MCF 10A (cell line): ENCODE results near the gene CCDC38. TPM values are rescaled to one million over a fixed set of nuclear protein-coding genes. Genes with fewer than 3 reads are reported as not detected.

Source experiments
- BruUV-seq: library from RNA; stranded (reverse); fragments of 400-500 nt; replicated peaks from 2 replicates; lab custom pipeline; 2021; lab: Mats Ljungman, UMichigan
- CTCF ChIA-PET: fragments of 300-600 bp; sonication (Branson Sonifier 250); formaldehyde crosslinking; extraction: SDS; loops from one replicate; lab custom pipeline; 2021; ENCODE audit warnings: antibody characterized with exemption, inconsistent platforms; lab: Yijun Ruan, JAX
- POLR2A ChIA-PET: fragments of 300-600, 350-650 bp; sonication (Branson Sonifier 250); formaldehyde crosslinking; extraction: SDS; loops from one replicate; lab custom pipeline; 2020; ENCODE audit warnings: antibody characterized with exemption, inconsistent platforms; lab: Yijun Ruan, JAX
- DNase-seq: peaks from one replicate; pipeline ENCODE4 v3.0.0-alpha.2; 2018; ENCODE audit not compliant: unreplicated experiment
- H3K27ac Mint-ChIP-seq: one replicate; pipeline ENCODE4 v1.8.0; 2022; ENCODE audit warnings: mild to moderate bottlenecking, low read depth, mixed read lengths; ENCODE audit not compliant: unreplicated experiment
- H3K27me3 Mint-ChIP-seq: one replicate; pipeline ENCODE4 v1.8.0; 2022; ENCODE audit warnings: mixed read lengths; ENCODE audit not compliant: insufficient read depth, unreplicated experiment
- H3K36me3 Mint-ChIP-seq: one replicate; pipeline ENCODE4 v1.8.0; 2022; ENCODE audit warnings: mild to moderate bottlenecking, moderate library complexity, mixed read lengths; ENCODE audit not compliant: insufficient read depth, unreplicated experiment
- H3K4me1 Mint-ChIP-seq: one replicate; pipeline ENCODE4 v1.8.0; 2022; ENCODE audit warnings: mixed read lengths; ENCODE audit not compliant: insufficient read depth, unreplicated experiment
- H3K4me3 Mint-ChIP-seq: one replicate; pipeline ENCODE4 v1.8.0; 2022; ENCODE audit warnings: mild to moderate bottlenecking, moderate library complexity, mixed read lengths; ENCODE audit not compliant: unreplicated experiment
- H3K9me3 Mint-ChIP-seq: one replicate; pipeline ENCODE4 v1.8.0; 2022; ENCODE audit warnings: mixed read lengths; ENCODE audit not compliant: unreplicated experiment
- intact Hi-C: fragments of 100-400 bp; cut with micrococcal nuclease; formaldehyde crosslinking; loops from 2 replicates; pipeline ENCODE4 v1.14.1; 2022
- total RNA-seq: library from RNA; stranded (reverse); gene quantifications from 2 replicates; pipeline ENCODE4 v1.2.3, GENCODE V29; 2022
- TF ChIP-seq, protein P1 (sequence below): fragments of 200-600 bp; IDR thresholded peaks from one replicate; pipeline ENCODE4 v1.8.0; 2022; ENCODE audit warnings: antibody characterized with exemption, mild to moderate bottlenecking; ENCODE audit not compliant: unreplicated experiment

The CCDC38 gene
- total RNA-seq, 1 experiment from 2014 or later = not detected

DNA sequence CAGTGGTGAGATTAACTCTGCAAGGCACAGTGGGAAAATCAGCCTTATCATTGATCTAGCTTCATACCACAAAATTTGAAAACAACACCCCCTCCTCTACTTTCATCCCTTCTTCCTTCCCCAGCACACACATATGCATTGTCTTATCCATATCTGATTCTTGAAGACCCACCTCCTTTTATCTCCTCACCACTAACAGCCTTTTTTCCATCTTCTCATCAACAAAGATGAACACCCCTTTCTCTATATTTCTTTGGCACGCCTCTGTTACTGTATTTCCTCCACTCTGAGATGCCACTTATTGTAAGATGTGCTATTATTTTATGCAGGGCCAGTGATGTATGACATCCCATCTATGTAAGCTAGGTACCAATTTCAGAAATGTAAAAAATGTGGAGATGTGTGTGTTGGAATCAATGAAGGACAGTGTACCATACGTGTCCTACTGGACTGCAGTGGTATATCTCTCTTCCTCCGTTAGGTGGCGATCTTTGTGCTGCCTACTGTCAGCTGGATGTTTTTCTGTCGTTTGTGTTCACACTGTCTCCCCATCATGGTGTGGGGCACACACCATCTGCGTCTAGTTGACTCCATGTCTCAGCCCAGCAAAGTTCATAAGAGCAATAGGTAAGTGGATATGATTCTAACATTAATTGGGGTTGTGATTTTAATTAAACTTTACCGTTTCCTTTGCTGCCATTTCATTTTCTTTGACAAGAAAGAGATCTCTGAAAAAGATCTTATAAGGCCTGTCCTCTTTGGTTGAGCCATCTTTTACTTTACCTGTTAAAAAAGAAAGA lies 24.0 kb downstream of the CCDC38 start:
- POLR2A ChIA-PET = interaction anchor here (0.6 to 1.5 kb wide), 8 partner anchors 24 to 598 kb away, joined by 3 to 5 read pairs (median 3); partner anchors contain the start of genes CCDC38 and LTA4H
- TF ChIP-seq, protein P1, sequence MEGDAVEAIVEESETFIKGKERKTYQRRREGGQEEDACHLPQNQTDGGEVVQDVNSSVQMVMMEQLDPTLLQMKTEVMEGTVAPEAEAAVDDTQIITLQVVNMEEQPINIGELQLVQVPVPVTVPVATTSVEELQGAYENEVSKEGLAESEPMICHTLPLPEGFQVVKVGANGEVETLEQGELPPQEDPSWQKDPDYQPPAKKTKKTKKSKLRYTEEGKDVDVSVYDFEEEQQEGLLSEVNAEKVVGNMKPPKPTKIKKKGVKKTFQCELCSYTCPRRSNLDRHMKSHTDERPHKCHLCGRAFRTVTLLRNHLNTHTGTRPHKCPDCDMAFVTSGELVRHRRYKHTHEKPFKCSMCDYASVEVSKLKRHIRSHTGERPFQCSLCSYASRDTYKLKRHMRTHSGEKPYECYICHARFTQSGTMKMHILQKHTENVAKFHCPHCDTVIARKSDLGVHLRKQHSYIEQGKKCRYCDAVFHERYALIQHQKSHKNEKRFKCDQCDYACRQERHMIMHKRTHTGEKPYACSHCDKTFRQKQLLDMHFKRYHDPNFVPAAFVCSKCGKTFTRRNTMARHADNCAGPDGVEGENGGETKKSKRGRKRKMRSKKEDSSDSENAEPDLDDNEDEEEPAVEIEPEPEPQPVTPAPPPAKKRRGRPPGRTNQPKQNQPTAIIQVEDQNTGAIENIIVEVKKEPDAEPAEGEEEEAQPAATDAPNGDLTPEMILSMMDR = peak; percentile 69

DNA sequence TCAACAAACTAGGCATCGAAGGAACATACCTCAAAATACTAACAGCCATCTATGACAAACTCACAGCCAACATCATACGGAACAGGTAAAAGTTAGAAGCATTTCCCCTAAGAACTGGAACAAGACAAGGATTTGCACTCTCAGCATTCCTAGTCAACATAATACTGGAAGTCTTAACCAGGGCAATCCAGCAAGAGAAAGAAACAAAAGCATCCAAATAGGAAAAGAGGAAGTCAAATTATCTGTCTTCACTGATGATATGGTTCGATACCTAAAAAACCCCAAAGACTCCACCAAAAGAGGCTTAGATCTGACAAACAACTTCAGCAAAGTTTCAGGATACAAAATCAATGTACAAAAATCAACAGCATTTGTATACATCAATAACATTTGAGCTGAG lies 32.5 kb downstream of the CCDC38 start:
- Mint-ChIP-seq H3K27ac (no peak overlapping the region), H3K4me3 (no peak overlapping the region), H3K9me3 (no peaks in the 10 kb centered on the region), H3K36me3 (no peaks in the 10 kb centered on the region), H3K4me1 (no peaks in the 10 kb centered on the region), H3K27me3 (peaks cover 30% of the 10 kb centered on the region)
- TF ChIP-seq, protein P1 = no peak
- DNase-seq = no peak
- BruUV-seq = no TSS peak
- CTCF ChIA-PET = interaction anchor here (1.2 kb wide), 1 partner anchor 90 kb away, joined by 3 read pairs; no protein-coding TSS in a partner anchor
- intact Hi-C loops = no loop called here
- POLR2A ChIA-PET = no interaction called here

More for the DNA sequence above, 24.0 kb downstream of the CCDC38 start:
- DNase-seq = peak; percentile 67
- intact Hi-C loops = loop anchor here (2.0 kb wide), 2 partner anchors 44 to 80 kb away; no protein-coding TSS in a partner anchor
- Mint-ChIP-seq H3K27me3 (no peaks in the 10 kb centered on the region), H3K36me3 (no peaks in the 10 kb centered on the region), H3K9me3 (no peaks in the 10 kb centered on the region), H3K27ac (no peak overlapping the region), H3K4me3 (no peak overlapping the region), H3K4me1 (no peaks in the 10 kb centered on the region)
- CTCF ChIA-PET = interaction anchor here (0.6 to 9.0 kb wide), 40 partner anchors 10 to 598 kb away, joined by 3 to 177 read pairs (median 4); partner anchors contain the start of genes AMDHD1, CCDC38 and HAL
- no TSS peak for BruUV-seq

DNA sequence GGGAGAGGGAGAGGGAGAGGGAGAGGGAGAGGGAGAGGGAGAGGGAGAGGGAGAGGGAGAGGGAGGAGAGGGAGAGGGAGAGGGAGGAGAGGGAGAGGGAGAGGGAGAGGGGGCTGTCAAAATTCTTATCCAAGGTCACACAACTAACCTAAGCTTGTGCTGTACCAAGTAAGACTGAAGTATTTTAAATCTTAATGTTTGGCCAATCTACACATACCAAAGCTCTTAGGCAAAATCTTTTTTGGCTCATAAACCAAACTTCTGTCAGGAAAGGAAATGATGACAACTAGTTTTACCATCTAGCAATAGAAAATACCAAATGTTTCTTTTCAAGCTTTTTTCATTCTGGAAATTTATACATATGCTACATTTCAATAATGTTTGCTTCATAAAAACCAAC lies 33.8 kb downstream of the CCDC38 start:
- H3K27ac Mint-ChIP-seq = no peak overlapping the region
- CTCF ChIA-PET = interaction anchor here (1.4 kb wide), 1 partner anchor 10 kb away, joined by 6 read pairs; no protein-coding TSS in a partner anchor
- BruUV-seq = no TSS peak
- no peaks in the 10 kb centered on the region for H3K9me3 Mint-ChIP-seq
- TF ChIP-seq, protein P1 = no peak
- no peaks in the 10 kb centered on the region for H3K4me1 Mint-ChIP-seq
- POLR2A ChIA-PET = interaction anchor here (1.4 kb wide), 1 partner anchor 10 kb away, joined by 4 read pairs; no protein-coding TSS in a partner anchor
- no peak for DNase-seq
- no peaks in the 10 kb centered on the region for H3K36me3 Mint-ChIP-seq
- intact Hi-C loops = no loop called here
- H3K27me3 Mint-ChIP-seq = peaks cover 43% of the 10 kb centered on the region
- H3K4me3 Mint-ChIP-seq = no peak overlapping the region

DNA sequence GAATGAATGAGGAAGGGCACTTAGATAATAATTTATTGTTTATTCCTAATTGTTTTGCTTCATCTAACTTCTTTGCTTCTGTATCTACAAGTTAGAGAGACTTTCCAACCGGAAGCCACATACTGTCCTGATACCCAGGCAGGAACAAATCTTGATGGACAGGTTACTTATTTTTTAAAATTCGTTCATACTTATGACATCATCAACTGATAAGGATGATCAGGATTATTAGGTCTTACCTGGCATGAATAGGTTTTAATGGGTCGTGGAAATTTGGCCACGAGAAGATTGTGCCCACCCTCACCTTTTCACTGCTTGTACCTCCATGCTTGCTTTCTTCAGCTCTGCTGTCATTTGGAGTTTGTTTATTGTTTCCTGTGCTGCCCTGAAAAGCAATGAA lies 44.3 kb downstream of the CCDC38 start:
- DNase-seq = no peak
- TF ChIP-seq, protein P1 = no peak
- Mint-ChIP-seq H3K36me3 (no peaks in the 10 kb centered on the region), H3K4me3 (no peak overlapping the region), H3K27ac (no peak overlapping the region), H3K9me3 (no peaks in the 10 kb centered on the region), H3K27me3 (peaks cover 13% of the 10 kb centered on the region), H3K4me1 (no peaks in the 10 kb centered on the region)
- intact Hi-C loops = no loop called here
- ChIA-PET CTCF (no interaction called here), POLR2A (interaction anchor here (1.4 kb wide), 1 partner anchor 11 kb away, joined by 4 read pairs; no protein-coding TSS in a partner anchor)
- no TSS peak for BruUV-seq
